OCI-LY7 (cell line): Measurements from ENCODE around the gene MTARC2. TPM values are rescaled to one million over a fixed set of nuclear protein-coding genes. Genes with fewer than 3 reads are reported as not detected.

Source experiments
- BruUV-seq: library from RNA; stranded (reverse); fragments of 400-500 nt; replicated peaks from 2 replicates; lab custom pipeline; 2021; lab: Mats Ljungman, UMichigan
- CTCF ChIA-PET: fragments of 300-600 bp; sonication (Branson Sonifier 250); formaldehyde crosslinking; loops from one replicate; lab custom pipeline; 2022; ENCODE audit warnings: antibody characterized with exemption; ENCODE audit not compliant: unreplicated experiment; lab: Charles Lee
- POLR2A ChIA-PET: fragments of 300-600 bp; sonication (Branson Sonifier 250); formaldehyde crosslinking; loops from one replicate; lab custom pipeline; 2022; ENCODE audit warnings: antibody characterized with exemption; lab: Charles Lee
- DNase-seq: peaks from one replicate; pipeline ENCODE4 v3.0.0-alpha.2; 2015; ENCODE audit warnings: low spot score
- H2AFZ ChIP-seq: fragments of 200-600 bp; sonication (generic), shearing (Covaris generic); 2 replicates; pipeline ENCODE4 v1.6.1; 2014; ENCODE audit warnings: mild to moderate bottlenecking, antibody characterized with exemption, low read length, moderate library complexity
- H3K27ac ChIP-seq: fragments of 200-600 bp; sonication (generic); 2 replicates; pipeline ENCODE4 v1.5.1; 2014; ENCODE audit warnings: mixed run types, low read depth, mild to moderate bottlenecking, moderate library complexity, low read length, inconsistent platforms; ENCODE audit not compliant: poor library complexity, severe bottlenecking
- H3K36me3 ChIP-seq: fragments of 200-600 bp; sonication (generic); 2 replicates; pipeline ENCODE4 v1.6.1; 2014; ENCODE audit warnings: mild to moderate bottlenecking, antibody characterized with exemption, low read length, moderate library complexity, mixed read lengths; ENCODE audit not compliant: insufficient read depth
- H3K4me1 ChIP-seq: fragments of 200-600 bp; sonication (generic); 2 replicates; pipeline ENCODE4 v1.5.1; 2014; ENCODE audit warnings: mild to moderate bottlenecking, low read length; ENCODE audit not compliant: insufficient read depth, poor library complexity, severe bottlenecking
- H3K4me2 ChIP-seq: fragments of 200-600 bp; sonication (generic); 2 replicates; pipeline ENCODE4 v1.6.1; 2014; ENCODE audit warnings: mild to moderate bottlenecking, low read length
- H3K4me3 ChIP-seq: fragments of 200-600 bp; sonication (generic); 2 replicates; pipeline ENCODE4 v1.5.1; 2014; ENCODE audit warnings: mild to moderate bottlenecking, low read depth, low read length; ENCODE audit not compliant: poor library complexity, severe bottlenecking
- H3K79me2 ChIP-seq: fragments of 200-600 bp; sonication (generic); 2 replicates; pipeline ENCODE4 v1.6.1; 2016; ENCODE audit warnings: low read depth, mild to moderate bottlenecking, low read length, moderate library complexity, mixed read lengths; ENCODE audit not compliant: insufficient read depth
- H3K9me2 ChIP-seq: fragments of 200-600 bp; sonication (generic); 2 replicates; pipeline ENCODE4 v1.6.1; 2016; ENCODE audit warnings: mild to moderate bottlenecking, low read length, mixed read lengths; ENCODE audit not compliant: insufficient read depth
- H3K9me3 ChIP-seq: fragments of 200-600 bp; sonication (generic); 2 replicates; pipeline ENCODE4 v1.6.1; 2014; ENCODE audit warnings: mild to moderate bottlenecking, mixed run types, low read length, mixed read lengths
- H4K20me1 ChIP-seq: fragments of 200-600 bp; sonication (generic); 2 replicates; pipeline ENCODE4 v1.6.1; 2014; ENCODE audit warnings: mild to moderate bottlenecking, antibody characterized with exemption, low read length, moderate library complexity, mixed read lengths; ENCODE audit not compliant: insufficient read depth
- CTCF ChIP-seq: fragments of 200-600 bp; sonication (generic); conservative IDR thresholded peaks from 2 replicates; pipeline ENCODE4 v1.5.1; 2014; ENCODE audit warnings: mild to moderate bottlenecking, antibody characterized with exemption, low read length, moderate library complexity, mixed read lengths
- EZH2phosphoT487 ChIP-seq: fragments of 200-600 bp; sonication (generic); IDR thresholded peaks from 2 replicates; pipeline ENCODE4 v1.6.1; 2018; ENCODE audit warnings: low read depth, borderline replicate concordance, mild to moderate bottlenecking, mixed run types, antibody characterized with exemption, low read length, moderate library complexity, mixed read lengths
- intact Hi-C: fragments of 100-400 bp; cut with micrococcal nuclease; formaldehyde crosslinking; loops from one replicate; pipeline ENCODE4 v1.10.0; 2022; ENCODE audit not compliant: unreplicated experiment
- total RNA-seq, 2 experiments: library from RNA; depleted of rRNA in 1 of 2; stranded (reverse); fragments of >200 nt in 1 of 2; shearing (Covaris generic) in 1 of 2; gene quantifications; 2 replicates each; pipeline ENCODE4 v1.2.3, GENCODE V29; 2014 to 2022

Gene MTARC2
- total RNA-seq, 2 experiments from 2014 or later, result not detected

GRCh38 chr1:220827445-220828178 is 79.5 kb downstream of the MTARC2 start:
- ChIA-PET POLR2A (interaction anchor here (0.6 kb wide), 1 partner anchor 69 kb away, joined by 3 read pairs; no protein-coding TSS in a partner anchor), CTCF (no interaction called here)
- Histone ChIP-seq H3K79me2 (no peaks in the 10 kb centered on the region), H4K20me1 (no peaks in the 10 kb centered on the region), H3K36me3 (no peaks in the 10 kb centered on the region), H3K4me3 (no peak overlapping the region), H3K27ac (no peak overlapping the region), H3K9me2 (no peaks in the 10 kb centered on the region), H3K4me2 (no peak overlapping the region), H3K9me3 (no peaks in the 10 kb centered on the region), H3K4me1 (no peaks in the 10 kb centered on the region), H2AFZ (no peak overlapping the region)
- no peak for TF ChIP-seq CTCF
- TF ChIP-seq EZH2phosphoT487, result no peak
- DNase-seq, result no peak
- no TSS peak for BruUV-seq
- intact Hi-C loops, result no loop called here

GRCh38 chr1:220828179-220828490 is 80.0 kb downstream of the MTARC2 start:
- BruUV-seq, result no TSS peak
- no peak overlapping the region for H2AFZ ChIP-seq
- DNase-seq, result no peak

More at GRCh38 chr1:220828179-220828490, 80.0 kb downstream of the MTARC2 start:
- POLR2A ChIA-PET, result interaction anchor here (0.6 kb wide), 1 partner anchor 69 kb away, joined by 3 read pairs; no protein-coding TSS in a partner anchor
- Histone ChIP-seq H3K9me2 (no peaks in the 10 kb centered on the region), H3K27ac (no peak overlapping the region), H3K79me2 (no peaks in the 10 kb centered on the region), H3K4me2 (no peak overlapping the region), H3K4me3 (no peak overlapping the region), H3K9me3 (no peaks in the 10 kb centered on the region), H3K4me1 (no peaks in the 10 kb centered on the region), H3K36me3 (no peaks in the 10 kb centered on the region), H4K20me1 (no peaks in the 10 kb centered on the region)
- CTCF ChIA-PET, result no interaction called here
- intact Hi-C loops, result no loop called here
- no peak for TF ChIP-seq CTCF
- no peak for TF ChIP-seq EZH2phosphoT487
